ENCODE data around the gene EIF5B.

DNA sequence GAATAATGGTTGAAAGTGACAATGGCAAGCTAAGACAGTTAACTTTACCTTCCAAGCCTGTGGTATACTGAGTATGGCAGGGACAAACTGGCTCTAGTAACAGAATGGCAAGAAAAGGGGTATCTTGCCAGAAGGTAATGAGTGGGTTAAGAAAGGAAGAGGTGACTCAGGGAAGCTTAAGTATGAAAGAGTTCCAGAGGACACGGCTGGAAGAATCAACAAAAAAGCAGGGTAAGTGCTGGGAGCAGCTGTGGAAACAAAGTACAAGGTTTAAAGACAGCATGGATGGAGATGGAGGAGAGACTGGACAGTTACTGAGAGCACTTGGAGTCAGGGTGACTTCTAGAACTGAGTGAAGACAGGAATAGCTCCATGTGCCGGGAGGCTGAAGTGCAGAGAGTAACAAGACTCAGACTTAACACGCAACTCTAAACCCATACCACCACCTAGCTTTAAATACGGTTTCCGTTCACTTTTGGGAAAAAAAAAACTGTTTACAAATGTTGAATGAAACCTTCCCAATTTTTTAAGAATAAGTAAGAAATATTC lies 83.6 kb downstream of the EIF5B start:
- TF ChIP-seq, protein P1, sequence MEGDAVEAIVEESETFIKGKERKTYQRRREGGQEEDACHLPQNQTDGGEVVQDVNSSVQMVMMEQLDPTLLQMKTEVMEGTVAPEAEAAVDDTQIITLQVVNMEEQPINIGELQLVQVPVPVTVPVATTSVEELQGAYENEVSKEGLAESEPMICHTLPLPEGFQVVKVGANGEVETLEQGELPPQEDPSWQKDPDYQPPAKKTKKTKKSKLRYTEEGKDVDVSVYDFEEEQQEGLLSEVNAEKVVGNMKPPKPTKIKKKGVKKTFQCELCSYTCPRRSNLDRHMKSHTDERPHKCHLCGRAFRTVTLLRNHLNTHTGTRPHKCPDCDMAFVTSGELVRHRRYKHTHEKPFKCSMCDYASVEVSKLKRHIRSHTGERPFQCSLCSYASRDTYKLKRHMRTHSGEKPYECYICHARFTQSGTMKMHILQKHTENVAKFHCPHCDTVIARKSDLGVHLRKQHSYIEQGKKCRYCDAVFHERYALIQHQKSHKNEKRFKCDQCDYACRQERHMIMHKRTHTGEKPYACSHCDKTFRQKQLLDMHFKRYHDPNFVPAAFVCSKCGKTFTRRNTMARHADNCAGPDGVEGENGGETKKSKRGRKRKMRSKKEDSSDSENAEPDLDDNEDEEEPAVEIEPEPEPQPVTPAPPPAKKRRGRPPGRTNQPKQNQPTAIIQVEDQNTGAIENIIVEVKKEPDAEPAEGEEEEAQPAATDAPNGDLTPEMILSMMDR (IDR thresholded peaks at IDR 0.05), result no peak
- TF ChIP-seq POLR2A (IDR thresholded peaks at IDR 0.05), result no peak
